Prostate gland (tissue), 2 donors: Measurements from ENCODE around the gene COL4A2. TPM values are rescaled to one million over a fixed set of nuclear protein-coding genes. Genes with fewer than 3 reads are reported as not detected.

ENCODE experiments used
- DNase-seq: peaks from one replicate; pipeline ENCODE4 v3.0.0-alpha.2; 2019; ENCODE audit warnings: low spot score
- H3K27ac ChIP-seq, 2 donors: fragments of 200-600 bp; sonication (generic); 2 replicates each; pipeline ENCODE4 v1.5.1; 2017 to 2019
- H3K27me3 ChIP-seq: fragments of 200-600 bp; sonication (generic); replicated peaks from 2 replicates; pipeline ENCODE4 v1.5.1; 2019; ENCODE audit not compliant: insufficient read depth
- H3K36me3 ChIP-seq, 2 donors: fragments of 200-600 bp; sonication (generic); 1 replicate in 1 of 2; 2 replicates in 1 of 2; pipeline versions ENCODE4 v1.5.1 to v1.8.1; 2017 to 2019
- H3K4me1 ChIP-seq: fragments of 200-600 bp; sonication (generic); replicated peaks from 2 replicates; pipeline ENCODE4 v1.5.1; 2019
- H3K4me3 ChIP-seq, 2 donors: fragments of 200-600 bp; sonication (generic); 2 replicates each; pipeline ENCODE4 v1.5.1; 2017 to 2019
- H3K9me3 ChIP-seq: fragments of 200-600 bp; sonication (generic); 2 replicates; pipeline ENCODE4 v1.5.1; 2017
- POLR2A ChIP-seq: fragments of 450-650 bp; IDR thresholded peaks from one replicate; pipeline ENCODE4 v1.6.1; 2016; ENCODE audit warnings: antibody characterized with exemption, mild to moderate bottlenecking
- POLR2AphosphoS5 ChIP-seq: sonication (generic); formaldehyde crosslinking; IDR thresholded peaks from one replicate; pipeline ENCODE4 v1.6.1; 2017; ENCODE audit warnings: antibody characterized with exemption
- WGBS: methylation state at CpG from one replicate; pipeline ENCODE4 v1.1.5; 2018; 5-methylcytosine and 5-hydroxymethylcytosine counted together
- intact Hi-C: fragments of 100-400 bp; cut with DNase I; formaldehyde crosslinking; loops from one replicate; pipeline ENCODE4 v1.14.2; 2022
- total RNA-seq, 2 donors: library from RNA; depleted of rRNA; stranded (reverse); fragments of >200 nt; gene quantifications; one replicate each; pipeline ENCODE4 v1.1.0, GENCODE V29; 2016
- TF ChIP-seq, protein P1 (sequence below), 4 experiments: fragments of 200-600 bp in 2 of 4; fragments of 450-650 bp in 2 of 4; sonication (generic) in 2 of 4; IDR thresholded peaks; 1 replicate in 3 of 4; 2 replicates in 1 of 4; pipeline ENCODE4 v1.5.1; 2016 to 2019; ENCODE audit warnings: antibody characterized with exemption in 4 of 4, mild to moderate bottlenecking in 2 of 4, moderate library complexity in 2 of 4

COL4A2 gene
- total RNA-seq, 2 donors from 2014 or later = 82.8 to 193 TPM

DNA sequence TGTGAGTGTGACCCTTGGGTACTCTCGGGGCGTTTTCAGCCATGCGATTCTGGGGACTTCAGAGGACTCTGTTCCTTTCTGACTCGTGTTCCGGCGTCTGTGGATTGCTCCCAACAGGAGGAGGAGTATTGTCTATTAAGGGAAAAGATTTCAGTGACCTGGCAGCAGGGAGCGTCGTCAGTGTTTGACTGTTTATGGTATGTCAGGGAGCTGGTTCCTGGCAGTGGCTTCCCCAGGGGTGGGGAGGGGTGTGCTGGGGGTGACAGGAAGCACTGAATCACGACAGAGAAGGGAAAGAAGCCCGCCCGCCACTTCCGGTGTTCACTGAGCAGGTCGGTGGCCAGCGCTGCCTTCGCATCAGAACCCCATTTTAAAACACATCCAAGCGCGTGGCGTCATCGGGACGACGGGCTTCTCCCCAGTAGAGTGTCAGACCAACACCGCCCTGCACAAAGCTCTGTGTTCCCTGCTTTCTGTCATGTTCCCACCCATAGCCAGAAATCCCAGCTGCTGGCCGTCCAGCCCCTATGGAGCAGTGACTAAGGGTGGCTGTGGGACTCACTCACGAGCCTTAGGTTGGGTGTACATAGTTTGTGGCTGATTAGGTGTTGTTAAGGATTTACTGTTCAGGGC lies 33.8 kb downstream of the COL4A2 start:
- peaks cover 5% of the 10 kb centered on the region for H3K4me1 ChIP-seq
- no peak overlapping the region for H3K4me3 ChIP-seq
- H3K9me3 ChIP-seq = no peaks in the 10 kb centered on the region
- DNase-seq = peak; percentile 37
- H3K27ac ChIP-seq = peak overlapping the region; percentile 77 to 82
- WGBS = 37% methylated on average over 24 of the region's 24 CpGs
- H3K27me3 ChIP-seq = no peaks in the 10 kb centered on the region
- intact Hi-C loops = loop anchor here (1.0 to 5.0 kb wide), 3 partner anchors 30 to 71 kb away; no protein-coding TSS in a partner anchor
- TF ChIP-seq POLR2AphosphoS5 = peak; percentile 44
- TF ChIP-seq, protein P1, sequence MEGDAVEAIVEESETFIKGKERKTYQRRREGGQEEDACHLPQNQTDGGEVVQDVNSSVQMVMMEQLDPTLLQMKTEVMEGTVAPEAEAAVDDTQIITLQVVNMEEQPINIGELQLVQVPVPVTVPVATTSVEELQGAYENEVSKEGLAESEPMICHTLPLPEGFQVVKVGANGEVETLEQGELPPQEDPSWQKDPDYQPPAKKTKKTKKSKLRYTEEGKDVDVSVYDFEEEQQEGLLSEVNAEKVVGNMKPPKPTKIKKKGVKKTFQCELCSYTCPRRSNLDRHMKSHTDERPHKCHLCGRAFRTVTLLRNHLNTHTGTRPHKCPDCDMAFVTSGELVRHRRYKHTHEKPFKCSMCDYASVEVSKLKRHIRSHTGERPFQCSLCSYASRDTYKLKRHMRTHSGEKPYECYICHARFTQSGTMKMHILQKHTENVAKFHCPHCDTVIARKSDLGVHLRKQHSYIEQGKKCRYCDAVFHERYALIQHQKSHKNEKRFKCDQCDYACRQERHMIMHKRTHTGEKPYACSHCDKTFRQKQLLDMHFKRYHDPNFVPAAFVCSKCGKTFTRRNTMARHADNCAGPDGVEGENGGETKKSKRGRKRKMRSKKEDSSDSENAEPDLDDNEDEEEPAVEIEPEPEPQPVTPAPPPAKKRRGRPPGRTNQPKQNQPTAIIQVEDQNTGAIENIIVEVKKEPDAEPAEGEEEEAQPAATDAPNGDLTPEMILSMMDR (IDR thresholded peaks at IDR 0.05) = no peak
- no peaks in the 10 kb centered on the region for H3K36me3 ChIP-seq

DNA sequence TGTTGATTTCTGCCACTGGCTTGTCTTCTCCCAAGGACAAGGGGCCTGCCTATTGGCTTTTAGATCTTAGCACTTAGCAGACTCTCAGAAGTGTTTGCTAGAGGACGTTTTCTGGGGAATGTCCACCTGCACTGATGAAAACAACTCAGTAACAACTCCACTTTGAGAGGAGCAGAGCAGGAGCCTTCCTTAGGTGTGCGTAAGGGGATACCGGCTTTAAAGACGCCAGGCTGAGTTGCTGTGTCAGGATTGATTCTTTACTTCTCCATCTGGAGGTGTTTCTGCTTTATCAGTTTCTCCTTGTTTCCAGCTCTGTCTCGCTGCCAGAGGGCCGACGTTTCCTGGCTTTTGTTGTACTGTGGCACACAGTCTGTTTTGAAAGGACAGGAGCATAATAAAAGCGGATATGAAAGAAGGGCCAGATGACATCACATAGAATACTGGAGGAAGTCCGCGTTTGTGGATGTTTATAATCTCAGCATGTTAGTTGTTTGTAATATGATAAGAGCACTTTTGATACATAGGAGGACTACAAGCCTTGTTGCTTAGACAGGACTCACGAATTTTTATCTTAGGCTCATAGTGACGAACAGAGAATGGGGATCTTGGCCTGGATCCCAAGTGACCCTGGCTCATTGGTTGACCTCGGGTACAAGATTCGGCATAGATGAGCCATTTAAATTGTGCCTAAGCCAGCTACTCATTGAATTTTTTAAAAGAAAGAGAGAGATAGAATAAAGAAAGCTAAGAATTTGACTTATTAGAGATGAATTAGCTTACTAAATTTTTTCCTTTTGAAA lies 34.6 kb downstream of the COL4A2 start:
- Histone ChIP-seq H3K36me3 (no peaks in the 10 kb centered on the region), H3K4me1 (peaks cover 5% of the 10 kb centered on the region), H3K27me3 (no peaks in the 10 kb centered on the region), H3K9me3 (no peaks in the 10 kb centered on the region), H3K27ac (peak overlapping the region; percentile 77 to 82), H3K4me3 (no peak overlapping the region)
- TF ChIP-seq, protein P1 (IDR thresholded peaks at IDR 0.05) = no peak
- TF ChIP-seq POLR2AphosphoS5 (no peak), POLR2A (no peak)
- intact Hi-C loops = loop anchor here (1.0 to 5.0 kb wide), 4 partner anchors 30 to 91 kb away; no protein-coding TSS in a partner anchor
- DNase-seq = no peak
- WGBS = 8% methylated on average over 14 of the region's 14 CpGs

DNA sequence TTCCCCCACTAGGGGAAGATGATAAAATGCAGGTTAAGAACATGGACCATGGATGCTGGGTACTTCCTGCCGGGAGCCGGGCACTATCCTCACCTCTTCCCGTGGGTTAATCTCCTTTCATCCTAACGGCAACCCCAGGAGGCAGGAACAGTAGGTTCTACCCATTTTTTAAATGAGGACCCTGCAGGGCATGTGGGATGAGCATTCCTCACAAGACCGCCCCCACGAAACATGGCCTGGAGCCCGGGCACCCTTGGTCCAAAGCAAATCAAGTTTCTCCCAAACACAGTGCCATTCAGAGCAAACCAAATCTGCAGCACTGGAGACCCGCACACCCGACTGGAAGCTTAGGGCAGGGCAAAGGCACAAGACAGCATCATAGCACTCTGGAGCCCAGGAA lies 35.4 kb downstream of the COL4A2 start:
- intact Hi-C loops = loop anchor here (2.0 to 5.0 kb wide), 2 partner anchors 70 to 92 kb away; no protein-coding TSS in a partner anchor
- Histone ChIP-seq H3K36me3 (no peaks in the 10 kb centered on the region), H3K4me1 (peaks cover 5% of the 10 kb centered on the region), H3K4me3 (no peak overlapping the region), H3K9me3 (no peaks in the 10 kb centered on the region), H3K27ac (peak overlapping the region; percentile 77 to 82), H3K27me3 (no peaks in the 10 kb centered on the region)
- DNase-seq = no peak
- WGBS = 71% methylated on average over 9 of the region's 9 CpGs
- no peak for TF ChIP-seq POLR2AphosphoS5

DNA sequence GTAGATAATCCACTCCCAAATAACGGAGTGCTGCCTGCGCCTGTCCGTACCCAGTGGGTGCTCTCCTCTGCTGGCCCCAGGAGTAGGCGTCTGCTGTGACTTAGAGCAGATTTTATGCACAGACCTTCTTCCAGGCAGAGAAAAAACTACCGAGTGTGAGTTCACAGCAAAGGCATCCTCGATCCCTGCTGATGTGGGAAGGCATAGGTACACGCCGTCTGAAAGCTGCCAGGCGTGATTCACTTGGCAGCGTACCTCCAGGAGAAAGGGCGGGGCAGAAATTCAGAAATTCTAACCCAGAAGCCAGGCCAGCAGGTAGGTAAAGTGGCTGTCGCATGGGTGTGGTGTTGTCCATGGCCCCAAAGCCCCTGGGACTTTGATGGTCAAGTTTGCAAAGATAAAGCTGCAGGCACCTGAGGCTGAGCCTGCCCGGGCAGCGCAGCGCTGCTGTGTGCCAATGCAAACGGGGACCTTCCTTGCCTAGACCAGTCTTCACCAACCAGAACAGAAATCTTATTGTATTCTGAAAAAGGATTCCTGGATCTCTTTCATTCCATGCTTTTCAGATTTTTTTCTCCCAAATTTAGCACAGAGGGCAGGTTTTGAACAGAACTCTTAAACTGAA lies 36.3 kb downstream of the COL4A2 start:
- Histone ChIP-seq H3K27me3 (no peaks in the 10 kb centered on the region), H3K36me3 (no peaks in the 10 kb centered on the region), H3K9me3 (no peaks in the 10 kb centered on the region), H3K27ac (peak overlapping the region; percentile 77 to 82), H3K4me3 (no peak overlapping the region), H3K4me1 (peaks cover 5% of the 10 kb centered on the region)
- intact Hi-C loops = loop anchor here (2.0 to 5.0 kb wide), 2 partner anchors 69 to 93 kb away; no protein-coding TSS in a partner anchor
- TF ChIP-seq, protein P1 (IDR thresholded peaks at IDR 0.05) = no peak
- TF ChIP-seq POLR2A (no peak), POLR2AphosphoS5 (peak; percentile 76)
- DNase-seq = peak; percentile 74
- 47% methylated on average over 16 of the region's 16 CpGs for WGBS

DNA sequence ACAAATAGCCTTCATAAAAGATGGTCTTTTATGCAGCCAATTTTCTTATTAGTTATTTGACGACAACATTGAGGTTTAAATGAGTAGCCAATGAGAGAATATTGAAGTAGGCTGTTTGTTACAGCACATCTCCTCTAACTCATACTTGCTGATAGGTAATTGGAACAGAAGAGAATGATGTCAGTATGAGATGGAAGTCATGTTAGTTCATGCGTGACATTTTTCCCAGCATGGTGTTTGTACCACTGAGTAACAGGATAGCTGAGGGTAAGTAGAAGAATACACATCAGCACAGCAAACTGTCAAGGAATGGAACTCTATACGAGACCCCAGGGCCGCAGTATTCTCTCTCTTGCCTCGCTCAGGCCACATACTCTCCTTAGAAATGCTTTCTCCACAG lies 37.2 kb downstream of the COL4A2 start:
- intact Hi-C loops = loop anchor here (5.0 kb wide), 1 partner anchor 68 kb away; no protein-coding TSS in a partner anchor
- peak overlapping the region; percentile 77 to 82 for H3K27ac ChIP-seq
- 79% methylated on average over 5 of the region's 5 CpGs for WGBS

More for the DNA sequence above, 37.2 kb downstream of the COL4A2 start:
- no peak for TF ChIP-seq POLR2A
- TF ChIP-seq, protein P1 (IDR thresholded peaks at IDR 0.05) = no peak
- TF ChIP-seq POLR2AphosphoS5 = no peak
- H3K4me1 ChIP-seq = peaks cover 5% of the 10 kb centered on the region
- no peak overlapping the region for H3K4me3 ChIP-seq
- H3K9me3 ChIP-seq = no peaks in the 10 kb centered on the region
- H3K36me3 ChIP-seq = no peaks in the 10 kb centered on the region
- no peaks in the 10 kb centered on the region for H3K27me3 ChIP-seq
- no peak for DNase-seq
